ENCODE data around the gene HABP2. TPM values are rescaled to one million over a fixed set of nuclear protein-coding genes. Genes with fewer than 3 reads are reported as not detected.

Gene HABP2
- total RNA-seq, 1 donor from 2014 or later = 0.77 TPM

GRCh38 chr10:113553149-113553548 lies 296 bp downstream of the HABP2 start:
- Histone ChIP-seq H3K27me3 (ENCODE audit: low read depth) (no peaks in the 10 kb centered on the region), H3K27ac (no peak overlapping the region), H3K4me3 (no peak overlapping the region), H3K9me3 (no peaks in the 10 kb centered on the region), H3K4me1 (no peaks in the 10 kb centered on the region), H3K36me3 (no peaks in the 10 kb centered on the region)
- intact Hi-C loops (cut with DNase I) = no loop called here
- no peak for ATAC-seq
- TF ChIP-seq CTCF (IDR thresholded peaks at IDR 0.05) = no peak
- no peak for DNase-seq

- H3K4me1 ChIP-seq = no peaks in the 10 kb centered on the region
- no peaks in the 10 kb centered on the region for H3K27me3 ChIP-seq (ENCODE audit: low read depth)
- H3K9me3 ChIP-seq = no peaks in the 10 kb centered on the region
- DNase-seq = no peak
- no peak for ATAC-seq
- no peak overlapping the region for H3K27ac ChIP-seq
- no peak for TF ChIP-seq CTCF (IDR thresholded peaks at IDR 0.05)
- no peaks in the 10 kb centered on the region for H3K36me3 ChIP-seq
- intact Hi-C loops (cut with DNase I) = no loop called here
- H3K4me3 ChIP-seq = no peak overlapping the region
Observed at GRCh38 chr10:113554214-113554613, 1.4 kb downstream of the HABP2 start.

- Histone ChIP-seq H3K36me3 (no peaks in the 10 kb centered on the region), H3K27me3 (ENCODE audit: low read depth) (no peaks in the 10 kb centered on the region), H3K27ac (no peak overlapping the region), H3K4me1 (no peaks in the 10 kb centered on the region), H3K4me3 (no peak overlapping the region), H3K9me3 (no peaks in the 10 kb centered on the region)
- intact Hi-C loops (cut with DNase I) = no loop called here
- TF ChIP-seq CTCF (IDR thresholded peaks at IDR 0.05) = no peak
- ATAC-seq (no peak), DNase-seq (no peak)
Observed at GRCh38 chr10:113555245-113555644, 2.4 kb downstream of the HABP2 start.

GRCh38 chr10:113555751-113556150 lies 2.9 kb downstream of the HABP2 start:
- no peak for TF ChIP-seq CTCF (IDR thresholded peaks at IDR 0.05)
- no peak for DNase-seq
- intact Hi-C loops (cut with DNase I) = no loop called here
- Histone ChIP-seq H3K27me3 (ENCODE audit: low read depth) (no peaks in the 10 kb centered on the region), H3K9me3 (no peaks in the 10 kb centered on the region), H3K36me3 (no peaks in the 10 kb centered on the region), H3K27ac (no peak overlapping the region), H3K4me1 (no peaks in the 10 kb centered on the region), H3K4me3 (no peak overlapping the region)
- ATAC-seq = no peak

- no peaks in the 10 kb centered on the region for H3K4me1 ChIP-seq
- no peaks in the 10 kb centered on the region for H3K9me3 ChIP-seq
- H3K4me3 ChIP-seq = no peak overlapping the region
- no peak for ATAC-seq
- no peaks in the 10 kb centered on the region for H3K27me3 ChIP-seq (ENCODE audit: low read depth)
- no peaks in the 10 kb centered on the region for H3K36me3 ChIP-seq
- H3K27ac ChIP-seq = no peak overlapping the region
- no peak for DNase-seq
- no peak for TF ChIP-seq CTCF (IDR thresholded peaks at IDR 0.05)
- intact Hi-C loops (cut with DNase I) = no loop called here
Observed at GRCh38 chr10:113557424-113557862, 4.6 kb downstream of the HABP2 start.

- Histone ChIP-seq H3K4me1 (no peaks in the 10 kb centered on the region), H3K9me3 (no peaks in the 10 kb centered on the region), H3K27me3 (ENCODE audit: low read depth) (no peaks in the 10 kb centered on the region), H3K27ac (no peak overlapping the region), H3K4me3 (no peak overlapping the region), H3K36me3 (no peaks in the 10 kb centered on the region)
- ATAC-seq = no peak
- TF ChIP-seq CTCF (IDR thresholded peaks at IDR 0.05) = no peak
- intact Hi-C loops (cut with DNase I) = no loop called here
- DNase-seq = no peak
Observed at GRCh38 chr10:113557903-113558321, 5.1 kb downstream of the HABP2 start.
